ENCODE data around the gene FOSB. TPM values are rescaled to one million over a fixed set of nuclear protein-coding genes. Genes with fewer than 3 reads are reported as not detected.
A peak's percentile ranks its signal among the peaks of the same experiment; 100 is the strongest.

The FOSB gene
- polyA plus RNA-seq, 2 of the 4 experiments (the other 2 are of a cell fraction) = 0.57 to 48.8 TPM

GRCh38 chr19:45423589-45424190, 44.1 kb upstream of the FOSB start, which contains the start of gene ERCC1:
TSS of gene ERCC1 (minus strand) at chr19:45423917. CDS start at chr19:45423374, 543 bp downstream.
- Histone ChIP-seq H3K4me1 (peaks cover 31% of the 10 kb centered on the region), H3K9me3 (no peaks in the 10 kb centered on the region), H3K4me3 (peak within 1 kb of the TSS; percentile 58), H3K4me2 (peak within 1 kb of the TSS; percentile 90), H3K27ac (peak within 1 kb of the TSS; percentile 93 to 95)
- ChIA-PET POLR2A (interaction anchor here (0.7 to 1.7 kb wide), 9 partner anchors 14 to 218 kb away, joined by 3 to 9 read pairs (median 5); partner anchors contain the start of gene PPP1R13L), CTCF (interaction anchor here (0.5 to 27.6 kb wide), 6 partner anchors 16 to 69 kb away, joined by 3 to 1883 read pairs (median 122); partner anchors contain the start of genes FOSB, PPM1N, PPP1R13L and RTN2)
- peak; percentile 98 for DNase-seq (ENCODE audit: low read depth in 1 of 2, low spot score in 1 of 2)
- ATAC-seq = peak; percentile 77 to 87
- FAIRE-seq = peak; percentile 59
- under 1% methylated on average over 7 of the region's 37 CpGs for WGBS (ENCODE audit: missing lambda C conversion rate)
- TF ChIP-seq, protein P1, sequence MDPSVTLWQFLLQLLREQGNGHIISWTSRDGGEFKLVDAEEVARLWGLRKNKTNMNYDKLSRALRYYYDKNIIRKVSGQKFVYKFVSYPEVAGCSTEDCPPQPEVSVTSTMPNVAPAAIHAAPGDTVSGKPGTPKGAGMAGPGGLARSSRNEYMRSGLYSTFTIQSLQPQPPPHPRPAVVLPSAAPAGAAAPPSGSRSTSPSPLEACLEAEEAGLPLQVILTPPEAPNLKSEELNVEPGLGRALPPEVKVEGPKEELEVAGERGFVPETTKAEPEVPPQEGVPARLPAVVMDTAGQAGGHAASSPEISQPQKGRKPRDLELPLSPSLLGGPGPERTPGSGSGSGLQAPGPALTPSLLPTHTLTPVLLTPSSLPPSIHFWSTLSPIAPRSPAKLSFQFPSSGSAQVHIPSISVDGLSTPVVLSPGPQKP (IDR thresholded peaks at IDR 0.05; ENCODE audit: low read depth, low read length) = no peak
- TF ChIP-seq NPAS2 (CRISPR knock-in tag; IDR thresholded peaks at IDR 0.05; ENCODE audit: borderline replicate concordance) = no peak
- TF ChIP-seq HOXB13 (CRISPR knock-in tag; IDR thresholded peaks at IDR 0.05; ENCODE audit: low read depth) = peak; percentile 48; the same call in 1 of the 2 replicates
- peak; percentile 93 for TF ChIP-seq MYC (IDR thresholded peaks at IDR 0.05; ENCODE audit: borderline replicate concordance, low read length)
- peak; percentile 92 for TF ChIP-seq E2F6 (IDR thresholded peaks at IDR 0.05; ENCODE audit: borderline replicate concordance, low read depth)
- peak in 1 of 2 experiments; percentile 10; a peak in 1 of 5 replicates for TF ChIP-seq EP300 (IDR thresholded peaks at IDR 0.05)
- no peak for TF ChIP-seq CBX2 (IDR thresholded peaks at IDR 0.05; ENCODE audit: borderline replicate concordance, low read depth)
- no peak for TF ChIP-seq JUNB (IDR thresholded peaks at IDR 0.05)
- TF ChIP-seq PBX3 (IDR thresholded peaks at IDR 0.05) = peak; percentile 89
- TF ChIP-seq ZFP36 (IDR thresholded peaks at IDR 0.05; ENCODE audit: borderline replicate concordance, partially characterized antibody) = no peak
- TF ChIP-seq ZNF302 (CRISPR knock-in tag; IDR thresholded peaks at IDR 0.05) = no peak
- TF ChIP-seq NR3C1 (IDR thresholded peaks at IDR 0.05) = no peak
- TF ChIP-seq MAFK (IDR thresholded peaks at IDR 0.05; ENCODE audit: partially characterized antibody) = no peak
- TF ChIP-seq SREBF2 (IDR thresholded peaks at IDR 0.05) = no peak
- no peak for TF ChIP-seq KDM1A (IDR thresholded peaks at IDR 0.05; ENCODE audit: low read depth)
- TF ChIP-seq HDAC2 (IDR thresholded peaks at IDR 0.05) = no peak
- no peak for TF ChIP-seq RAD21 (conservative IDR thresholded peaks at IDR 0.05 in 1 of 2, IDR thresholded peaks at IDR 0.05 in 1 of 2)
- TF ChIP-seq POLR2A (IDR thresholded peaks at IDR 0.05; ENCODE audit: low read length) = peak; percentile 84
- TF ChIP-seq TFCP2L1 (CRISPR knock-in tag; IDR thresholded peaks at IDR 0.05) = no peak
- no peak for TF ChIP-seq RNF2 (IDR thresholded peaks at IDR 0.05; ENCODE audit: borderline replicate concordance, low read depth)
- no peak for TF ChIP-seq ZSCAN20 (CRISPR knock-in tag; IDR thresholded peaks at IDR 0.05)
- TF ChIP-seq CHD2 (IDR thresholded peaks at IDR 0.05; ENCODE audit: low read length, partially characterized antibody) = no peak
- no peak for TF ChIP-seq HMGXB4 (CRISPR knock-in tag; IDR thresholded peaks at IDR 0.05; ENCODE audit: borderline replicate concordance)
- TF ChIP-seq ATOH8 (CRISPR knock-in tag; IDR thresholded peaks at IDR 0.05; ENCODE audit: low read depth) = peak; percentile 80; the same call in 1 of the 2 replicates
- 0 out of 2 replicates have a peak, but pooled peaks have one; percentile 39 for TF ChIP-seq RFX5 (IDR thresholded peaks at IDR 0.05)
- TF ChIP-seq, protein P2, sequence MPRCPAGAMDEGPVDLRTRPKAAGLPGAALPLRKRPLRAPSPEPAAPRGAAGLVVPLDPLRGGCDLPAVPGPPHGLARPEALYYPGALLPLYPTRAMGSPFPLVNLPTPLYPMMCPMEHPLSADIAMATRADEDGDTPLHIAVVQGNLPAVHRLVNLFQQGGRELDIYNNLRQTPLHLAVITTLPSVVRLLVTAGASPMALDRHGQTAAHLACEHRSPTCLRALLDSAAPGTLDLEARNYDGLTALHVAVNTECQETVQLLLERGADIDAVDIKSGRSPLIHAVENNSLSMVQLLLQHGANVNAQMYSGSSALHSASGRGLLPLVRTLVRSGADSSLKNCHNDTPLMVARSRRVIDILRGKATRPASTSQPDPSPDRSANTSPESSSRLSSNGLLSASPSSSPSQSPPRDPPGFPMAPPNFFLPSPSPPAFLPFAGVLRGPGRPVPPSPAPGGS (IDR thresholded peaks at IDR 0.05) = peak; percentile 74
- TF ChIP-seq PHF8 (IDR thresholded peaks at IDR 0.05; ENCODE audit: borderline replicate concordance, low read depth) = peak; percentile 87
- no peak for TF ChIP-seq NFE2L2 (conservative IDR thresholded peaks at IDR 0.05; ENCODE audit: low read length)
- peak; percentile 82 for TF ChIP-seq HOXB5 (CRISPR knock-in tag; IDR thresholded peaks at IDR 0.05)
- peak; percentile 24; the same call in 1 of the 2 replicates for TF ChIP-seq FOSB (CRISPR knock-in tag; IDR thresholded peaks at IDR 0.05)
- no peak for TF ChIP-seq ESRRA (IDR thresholded peaks at IDR 0.05; ENCODE audit: borderline replicate concordance, low read length)
- peak; percentile 80; the same call in 1 of the 2 replicates for TF ChIP-seq EHF (CRISPR knock-in tag; IDR thresholded peaks at IDR 0.05)
- TF ChIP-seq EHMT2 (IDR thresholded peaks at IDR 0.05; ENCODE audit: low read depth) = no peak
- TF ChIP-seq GATA3 (IDR thresholded peaks at IDR 0.05; ENCODE audit: borderline replicate concordance) = peak; percentile 53; the same call in 1 of the 2 replicates
- no peak for TF ChIP-seq CEBPB (IDR thresholded peaks at IDR 0.05)
